ENCODE data around the gene NPEPL1.

Gene NPEPL1

DNA sequence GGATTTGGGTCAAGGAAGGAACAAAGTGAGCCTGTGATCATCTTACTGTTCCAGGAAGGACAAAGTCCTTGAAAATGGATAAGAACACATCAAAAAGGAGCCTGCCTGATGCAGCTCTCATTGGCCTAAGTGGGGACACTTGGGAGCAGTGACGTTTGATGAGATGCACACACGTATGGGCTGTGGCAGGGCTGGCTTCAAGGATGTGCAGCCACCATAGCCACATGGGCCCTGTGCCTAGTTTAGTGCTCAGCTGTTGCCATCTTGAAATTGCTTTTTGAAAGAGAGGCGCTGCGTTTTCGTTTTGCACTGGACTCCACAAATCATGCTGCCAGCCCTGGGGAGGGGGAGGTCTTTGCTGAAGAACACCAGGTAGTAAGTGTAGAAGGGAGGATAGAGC, 6.6 kb upstream of the NPEPL1 start:
- DNase-seq: no peak

- no peak for DNase-seq
Measured at GRCh38 chr20:58688414-58688813, 4.2 kb upstream of the NPEPL1 start.

DNA sequence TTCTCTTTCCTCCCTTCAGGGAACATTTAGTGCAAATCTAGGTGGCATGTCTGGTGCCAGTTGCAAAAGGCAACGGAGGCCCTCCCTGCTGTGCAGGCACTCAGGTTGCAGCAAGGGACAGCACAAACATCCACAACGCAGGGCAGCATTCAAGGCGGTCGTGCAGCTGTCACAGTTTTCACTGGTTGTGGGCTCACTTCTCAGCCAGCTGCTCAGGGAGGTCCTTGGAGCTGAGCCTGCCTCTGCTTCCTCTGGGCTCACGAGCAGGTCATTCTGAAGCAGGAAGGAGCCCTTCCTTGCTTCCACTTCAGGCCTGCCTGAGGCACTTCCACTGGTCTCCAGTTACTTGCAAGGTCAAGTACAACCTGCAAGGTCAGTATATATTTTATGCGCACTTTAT, 3.8 kb upstream of the NPEPL1 start:
- no peak for DNase-seq

- DNase-seq: no peak
Measured at GRCh38 chr20:58690396-58691135, 2.0 kb upstream of the NPEPL1 start.

- no peak for DNase-seq
Measured at GRCh38 chr20:58691773-58692578, 624 bp upstream of the NPEPL1 start.

DNA sequence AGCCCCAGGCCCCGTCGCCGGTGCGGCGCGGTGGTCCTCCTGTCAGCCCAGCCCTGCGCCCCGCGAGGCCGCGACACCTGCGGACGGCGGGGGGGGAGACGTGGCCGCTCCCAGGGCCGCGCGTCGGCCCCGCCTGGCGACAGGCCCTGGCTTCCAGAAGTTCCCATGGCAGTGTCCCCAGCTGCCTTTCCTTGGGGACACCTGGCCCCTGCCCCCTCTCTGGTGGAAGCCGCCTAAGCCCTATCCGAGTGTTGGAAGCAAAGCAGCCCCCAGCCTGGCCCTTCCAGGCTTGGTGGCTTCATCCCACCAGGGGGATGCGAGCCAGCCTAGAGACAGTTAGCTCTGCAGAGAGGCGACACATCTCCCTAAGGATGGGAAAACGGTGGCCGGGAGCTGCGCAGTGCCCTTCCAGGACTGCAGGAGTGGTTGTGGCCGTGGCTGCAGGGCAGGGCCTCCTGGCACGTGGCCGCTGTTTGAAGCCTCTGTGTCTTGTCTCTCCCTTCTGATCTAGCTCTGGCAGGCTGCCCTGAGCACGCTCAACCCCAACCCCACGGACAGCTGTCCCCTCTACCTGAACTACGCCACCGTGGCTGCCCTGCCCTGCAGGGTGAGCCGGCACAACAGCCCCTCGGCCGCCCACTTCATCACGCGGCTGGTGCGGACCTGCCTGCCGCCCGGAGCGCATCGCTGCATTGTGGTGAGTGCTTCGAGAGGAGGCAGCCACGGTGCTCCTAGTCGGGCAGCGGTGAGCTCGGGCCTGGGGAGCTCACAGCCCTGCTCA, 816 bp downstream of the NPEPL1 start:
- no peak for DNase-seq

DNA sequence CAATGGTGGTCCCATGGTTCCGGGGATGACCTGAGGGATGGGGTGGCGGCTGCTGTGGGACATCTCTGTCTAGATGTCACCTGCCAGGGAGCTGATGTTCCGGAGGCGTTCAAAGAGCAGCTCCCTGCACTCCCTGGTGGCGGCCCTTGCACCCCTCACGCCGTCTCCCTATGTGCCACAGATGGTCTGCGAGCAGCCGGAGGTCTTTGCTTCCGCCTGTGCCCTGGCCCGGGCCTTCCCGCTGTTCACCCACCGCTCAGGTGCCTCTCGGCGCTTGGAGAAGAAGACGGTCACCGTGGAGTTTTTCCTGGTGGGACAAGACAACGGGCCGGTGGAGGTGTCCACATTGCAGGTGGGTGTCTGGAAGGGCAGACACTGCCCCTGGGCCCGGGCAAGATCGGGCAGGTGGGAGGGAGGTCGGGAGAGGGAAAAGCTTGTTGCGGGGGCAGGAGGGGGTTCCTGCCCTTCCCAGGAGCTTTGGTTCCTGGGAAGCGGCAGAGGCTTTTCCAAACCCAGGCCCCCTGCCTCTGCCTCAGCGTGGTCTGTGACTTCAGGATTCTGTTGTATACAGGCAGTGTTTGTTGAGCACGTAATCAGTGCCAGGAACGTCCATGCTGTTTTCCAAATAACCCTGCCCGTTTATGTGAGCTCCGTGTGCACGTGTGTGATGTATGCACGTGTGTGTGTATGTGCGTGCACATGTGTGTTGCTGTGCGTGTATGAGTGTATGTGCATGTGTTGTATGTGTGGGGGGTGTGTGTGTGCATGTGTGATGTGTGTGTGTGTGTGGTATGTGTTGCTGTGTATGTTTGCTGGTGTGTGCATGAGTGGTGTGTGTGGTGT, 1.9 kb downstream of the NPEPL1 start:
- no peak for DNase-seq

- DNase-seq: no peak
Measured at GRCh38 chr20:58695084-58695722, 2.6 kb downstream of the NPEPL1 start.

DNA sequence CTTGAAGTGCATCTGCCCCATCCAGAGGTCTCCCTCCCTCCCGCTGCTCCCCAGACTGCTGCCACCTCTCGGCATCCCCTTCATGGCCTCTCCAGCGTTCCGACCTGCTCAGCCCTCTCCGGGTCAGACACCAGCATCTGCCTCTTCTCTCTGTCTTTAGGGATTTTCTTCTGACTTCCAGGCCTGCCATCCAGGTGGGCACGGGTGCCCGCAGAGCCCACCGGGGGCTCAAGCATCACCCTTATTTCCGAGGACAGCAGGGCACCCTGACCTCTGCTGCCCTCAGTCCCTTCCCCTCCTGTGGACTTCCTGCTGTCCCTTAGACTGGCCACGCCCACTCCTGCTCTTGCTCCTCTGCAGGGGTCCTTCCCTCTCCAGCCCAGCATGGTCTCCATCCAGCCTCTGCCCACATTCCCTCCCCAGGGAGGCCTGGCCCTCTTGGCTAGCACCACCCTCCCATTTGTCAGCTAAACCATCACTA, 3.3 kb downstream of the NPEPL1 start:
- no peak for DNase-seq

DNA sequence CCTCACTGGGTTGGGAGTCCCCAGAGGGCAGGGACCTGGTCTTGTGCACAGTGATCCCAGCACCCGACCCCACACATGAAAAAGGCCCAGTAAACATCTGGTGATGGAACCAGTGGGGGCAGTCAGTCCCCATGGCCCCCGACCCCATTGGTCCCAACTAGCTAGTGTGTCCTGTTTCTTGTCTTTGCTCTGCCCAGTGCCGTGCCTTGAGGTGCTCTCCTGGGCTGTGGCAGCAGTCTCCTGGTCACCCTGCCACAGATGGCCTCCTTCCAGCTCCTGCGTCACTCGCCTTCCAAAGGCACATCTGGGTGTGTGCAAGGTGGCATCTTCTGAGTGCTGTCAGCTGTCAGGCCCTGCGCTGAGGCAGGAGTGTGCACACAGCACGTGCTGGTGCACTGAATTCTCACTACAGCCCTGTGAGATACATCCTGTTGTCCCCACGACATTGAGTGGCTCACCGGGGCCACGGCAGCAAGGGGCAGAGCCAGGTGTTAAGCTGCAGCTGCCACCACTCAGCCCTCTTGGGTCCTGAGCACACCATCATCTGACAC, 3.9 kb downstream of the NPEPL1 start:
- no peak for DNase-seq

DNA sequence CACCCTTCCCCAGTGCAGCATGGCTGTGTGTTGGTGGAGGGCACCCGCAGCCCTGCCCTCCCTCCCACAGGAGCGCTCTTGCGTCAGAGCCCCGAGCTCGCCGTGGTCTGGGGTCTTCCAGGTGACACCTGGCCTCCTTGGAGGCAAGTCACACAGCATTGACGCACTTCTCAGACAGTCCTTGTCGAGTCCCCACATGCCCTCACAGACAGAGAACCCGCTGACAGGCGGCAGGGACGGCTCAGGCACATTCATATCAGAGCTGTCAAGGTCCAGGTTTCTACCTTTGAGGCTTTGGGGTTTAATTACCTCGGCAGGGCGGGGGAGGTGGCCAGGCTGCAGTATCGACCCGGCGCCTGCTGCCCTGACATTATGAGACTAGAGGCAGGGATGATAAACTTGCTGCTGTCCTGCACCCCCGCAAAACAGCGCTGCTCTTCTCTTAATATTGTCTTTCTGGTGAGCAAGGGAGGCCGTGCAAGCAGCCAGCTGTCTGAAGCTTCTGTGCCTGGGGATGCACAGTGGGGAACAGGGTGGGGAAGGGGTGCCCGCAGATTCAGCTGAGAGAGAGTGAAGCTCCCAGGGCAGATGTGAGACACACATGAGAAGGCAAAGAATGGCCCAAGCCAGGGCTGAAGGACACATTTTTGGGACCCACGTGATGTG, 4.7 kb downstream of the NPEPL1 start:
- no peak for DNase-seq

DNA sequence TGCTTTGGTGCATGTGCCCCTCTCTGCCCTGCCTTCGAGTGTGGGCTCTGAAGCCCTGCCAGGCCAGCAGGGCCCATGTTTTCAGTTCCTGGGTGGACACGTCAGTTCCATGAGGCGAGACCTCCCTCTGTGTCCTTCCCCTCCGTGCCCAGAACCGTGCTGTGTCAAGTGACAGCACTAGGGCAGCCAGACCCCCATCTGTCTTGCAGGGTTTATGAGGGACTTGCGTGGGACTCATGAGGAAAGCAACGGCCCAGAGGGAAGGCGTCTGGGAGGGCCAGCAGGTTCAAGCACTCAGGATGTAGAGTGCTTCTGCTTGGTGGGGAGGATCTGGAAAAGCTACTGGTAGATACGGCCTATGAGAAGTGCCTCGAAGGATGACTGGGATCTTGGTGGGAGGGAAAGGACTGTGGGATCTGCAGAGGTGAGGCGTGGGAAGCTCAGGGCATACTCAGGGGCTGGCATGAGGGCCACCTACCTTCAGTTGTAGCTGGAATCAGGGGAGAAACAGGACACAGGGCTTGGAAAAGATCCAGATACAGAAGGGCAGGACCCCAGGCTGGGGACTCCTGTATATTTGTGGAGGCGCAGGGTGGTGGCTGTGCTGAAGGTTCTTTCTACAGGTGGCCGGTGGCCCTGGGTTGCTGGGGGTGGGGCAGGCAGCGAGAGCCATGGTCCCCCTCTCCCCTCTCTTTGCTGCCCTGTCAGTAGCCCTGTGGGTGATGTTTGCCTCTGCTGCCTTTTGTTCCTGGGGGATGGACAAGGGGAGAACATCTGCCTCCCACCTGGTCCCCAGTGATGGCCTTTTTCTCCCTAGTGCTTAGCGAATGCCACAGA, 5.5 kb downstream of the NPEPL1 start:
- no peak for DNase-seq

- no peak for DNase-seq
Measured at GRCh38 chr20:58698741-58699622, 6.4 kb downstream of the NPEPL1 start.

DNA sequence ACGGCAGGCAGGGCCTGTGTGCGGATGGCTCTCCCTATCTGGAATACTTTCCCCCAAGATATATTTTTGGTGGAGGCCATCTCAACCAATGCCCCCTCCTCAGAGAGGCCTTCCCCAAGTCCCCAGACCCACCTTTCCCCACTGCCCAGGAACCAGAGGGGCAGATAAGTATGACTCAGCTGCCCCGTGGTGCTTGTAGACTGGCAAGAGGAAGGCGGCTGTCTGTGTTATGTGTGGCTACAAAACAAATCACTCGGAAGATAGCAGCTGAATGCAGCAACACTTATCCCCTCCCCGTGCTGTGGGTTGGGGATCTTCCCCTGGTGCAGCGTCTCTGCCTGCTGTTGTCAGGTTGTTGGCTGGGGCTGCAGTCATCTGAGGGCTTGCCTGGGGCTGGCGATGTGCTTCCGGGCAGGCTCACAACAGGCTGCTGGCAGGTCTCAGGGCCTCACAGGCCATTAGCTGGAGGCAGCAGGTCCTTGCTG, 7.1 kb downstream of the NPEPL1 start:
- DNase-seq: no peak

- no peak for DNase-seq
Measured at GRCh38 chr20:58700121-58700821, 7.7 kb downstream of the NPEPL1 start.

DNA sequence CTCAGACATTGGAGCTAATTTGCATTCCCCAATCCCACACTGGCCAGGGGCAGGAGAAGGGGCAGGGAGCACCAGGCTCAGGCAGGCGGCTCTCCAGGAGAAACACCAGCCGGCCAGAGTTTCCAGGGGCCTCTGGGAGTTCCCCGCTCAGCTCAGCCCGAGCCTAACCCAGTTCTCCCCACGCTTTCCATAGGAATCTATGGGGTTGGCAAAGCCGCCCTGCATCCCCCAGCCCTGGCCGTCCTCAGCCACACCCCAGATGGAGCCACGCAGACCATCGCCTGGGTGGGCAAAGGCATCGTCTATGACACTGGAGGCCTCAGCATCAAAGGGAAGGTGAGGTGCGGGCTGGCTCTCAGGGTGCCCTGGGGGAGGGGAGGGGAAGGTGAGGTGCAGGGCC, 8.2 kb downstream of the NPEPL1 start:
- DNase-seq: no peak

- DNase-seq: no peak
Measured at GRCh38 chr20:58701431-58702160, 9.0 kb downstream of the NPEPL1 start.

DNA sequence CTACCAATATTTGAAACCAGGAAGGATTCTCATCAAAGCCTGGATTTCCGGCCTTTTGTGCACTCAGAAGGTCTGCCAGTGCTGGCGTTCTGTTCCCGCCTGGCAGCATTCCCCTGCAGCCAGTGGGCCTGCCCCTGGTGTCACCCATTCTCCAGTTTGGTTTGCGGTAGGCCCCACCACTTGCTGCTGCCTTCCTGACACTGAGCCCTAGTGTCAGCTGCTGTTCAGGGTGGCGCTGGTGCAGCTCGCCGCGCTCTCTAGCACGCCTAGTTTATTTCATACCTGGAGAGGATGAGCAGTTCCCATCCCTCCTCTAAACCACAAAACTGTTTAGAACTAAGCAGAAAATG, 9.5 kb downstream of the NPEPL1 start:
- no peak for DNase-seq

All from NCI-H2081 treated with DMSO at 0.1 percent for 48 hours (cell line).